Keratinocyte (primary cell): ENCODE measurements around the gene ANKRD34A. TPM values are rescaled to one million over a fixed set of nuclear protein-coding genes. Genes with fewer than 3 reads are reported as not detected.

Source experiments
- DNase-seq: peaks from one replicate; pipeline ENCODE4 v3.0.0-alpha.2; 2011; ENCODE audit warnings: low read depth, missing footprints, low spot score
- FAIRE-seq: peaks from 2 replicates; lab custom pipeline; 2011; peaks lifted over from hg19 to GRCh38; lab: Jason Lieb, UNC
- H2AFZ ChIP-seq: 2 replicates; pipeline ENCODE4 v1.6.0; 2012; ENCODE audit warnings: low read length, control low read depth, inconsistent platforms; ENCODE audit not compliant: control insufficient read depth
- H3K27ac ChIP-seq: 2 replicates; pipeline ENCODE4 v1.5.1; 2011; ENCODE audit warnings: low read length; ENCODE audit not compliant: control insufficient read depth, insufficient read depth
- H3K27me3 ChIP-seq: 3 replicates; pipeline ENCODE4 v1.6.0; 2011; ENCODE audit warnings: low read length; ENCODE audit not compliant: control insufficient read depth, insufficient read depth; ENCODE audit errors: extremely low read depth
- H3K36me3 ChIP-seq, 2 experiments: 2 replicates in 1 of 2; 3 replicates in 1 of 2; pipeline ENCODE4 v1.5.1; 2011; ENCODE audit warnings: low read length in 2 of 2, mild to moderate bottlenecking in 1 of 2; ENCODE audit not compliant: control insufficient read depth in 2 of 2, insufficient read depth in 2 of 2; ENCODE audit errors: extremely low read depth in 1 of 2
- H3K4me1 ChIP-seq: 3 replicates; pipeline ENCODE4 v1.5.1; 2011; ENCODE audit warnings: low read length; ENCODE audit not compliant: control insufficient read depth, insufficient read depth; ENCODE audit errors: extremely low read depth
- H3K4me2 ChIP-seq: 3 replicates; pipeline ENCODE4 v1.6.0; 2011; ENCODE audit warnings: low read depth, low read length; ENCODE audit not compliant: control insufficient read depth, insufficient read depth; ENCODE audit errors: extremely low read depth
- H3K4me3 ChIP-seq, 3 experiments: fragments of 200-600 bp in 1 of 3; sonication (generic) in 1 of 3; 2 replicates in 2 of 3; 3 replicates in 1 of 3; pipeline ENCODE4 v1.5.1; 2011 to 2016; ENCODE audit warnings: low read length in 3 of 3, mild to moderate bottlenecking in 3 of 3, control low read depth in 2 of 3, inconsistent platforms in 1 of 3, low read depth in 1 of 3, mixed read lengths in 1 of 3, mixed run types in 1 of 3, moderate library complexity in 1 of 3; ENCODE audit not compliant: control insufficient read depth in 2 of 3, insufficient read depth in 2 of 3; ENCODE audit errors: extremely low read depth in 1 of 3
- H3K79me2 ChIP-seq: 2 replicates; pipeline ENCODE4 v1.6.0; 2012; ENCODE audit warnings: low read length; ENCODE audit not compliant: control insufficient read depth, insufficient read depth
- H3K9ac ChIP-seq: 3 replicates; pipeline ENCODE4 v1.6.0; 2011; ENCODE audit warnings: low read length; ENCODE audit not compliant: control insufficient read depth, insufficient read depth; ENCODE audit errors: extremely low read depth
- H3K9me1 ChIP-seq: 3 replicates; pipeline ENCODE4 v1.6.0; 2011; ENCODE audit warnings: low read length; ENCODE audit not compliant: control insufficient read depth, insufficient read depth; ENCODE audit errors: extremely low read depth
- H3K9me3 ChIP-seq: 2 replicates; pipeline ENCODE4 v1.5.1; 2012; ENCODE audit warnings: low read depth, low read length; ENCODE audit not compliant: control insufficient read depth
- H4K20me1 ChIP-seq: 3 replicates; pipeline ENCODE4 v1.6.0; 2011; ENCODE audit warnings: low read length; ENCODE audit not compliant: control insufficient read depth, insufficient read depth; ENCODE audit errors: extremely low read depth
- CTCF ChIP-seq, 3 experiments: IDR thresholded peaks in 1 of 3; conservative IDR thresholded peaks in 1 of 3; optimal IDR thresholded peaks in 1 of 3; 2 replicates in 2 of 3; 3 replicates in 1 of 3; pipeline versions ENCODE3 to v1.5.1; 2011; ENCODE audit warnings: low read length in 3 of 3, mild to moderate bottlenecking in 3 of 3, moderate library complexity in 2 of 3, control low read depth in 1 of 3, inconsistent platforms in 1 of 3; ENCODE audit not compliant: insufficient read depth in 2 of 3; ENCODE audit errors: extremely low read depth in 1 of 3
- EZH2 ChIP-seq: IDR thresholded peaks from one replicate; pipeline ENCODE4 v1.6.1; 2012; ENCODE audit warnings: inconsistent platforms, mild to moderate bottlenecking, low read length, moderate library complexity
- dilution Hi-C: fragments of 300-500 bp; cut with MboI; formaldehyde crosslinking; loops from one replicate; pipeline ENCODE4 v1.7.0; 2020; ENCODE audit warnings: low sequenced_read_pairs; ENCODE audit not compliant: extremely low pct_ligation_motif_present
- polyA plus RNA-seq, 5 experiments: library from polyadenylated mRNA; depleted of rRNA in 3 of 5; stranded (reverse) in 3 of 5; stranded (forward) in 1 of 5; unstranded in 1 of 5; fragments of >200 nt; gene quantifications; 1 replicate in 1 of 5; 2 replicates in 3 of 5; 3 replicates in 1 of 5; pipeline versions ENCODE4 v1.2.1 to v1.2.3, GENCODE V29; 2011 to 2012; ENCODE audit warnings: missing spikeins in 2 of 5, low read depth in 1 of 5, low replicate concordance in 1 of 5

The ANKRD34A gene
- polyA plus RNA-seq, 1 donor (not counting 4 experiments of a cell fraction or from before 2014, with no cell fraction given): 0.83 TPM

DNA sequence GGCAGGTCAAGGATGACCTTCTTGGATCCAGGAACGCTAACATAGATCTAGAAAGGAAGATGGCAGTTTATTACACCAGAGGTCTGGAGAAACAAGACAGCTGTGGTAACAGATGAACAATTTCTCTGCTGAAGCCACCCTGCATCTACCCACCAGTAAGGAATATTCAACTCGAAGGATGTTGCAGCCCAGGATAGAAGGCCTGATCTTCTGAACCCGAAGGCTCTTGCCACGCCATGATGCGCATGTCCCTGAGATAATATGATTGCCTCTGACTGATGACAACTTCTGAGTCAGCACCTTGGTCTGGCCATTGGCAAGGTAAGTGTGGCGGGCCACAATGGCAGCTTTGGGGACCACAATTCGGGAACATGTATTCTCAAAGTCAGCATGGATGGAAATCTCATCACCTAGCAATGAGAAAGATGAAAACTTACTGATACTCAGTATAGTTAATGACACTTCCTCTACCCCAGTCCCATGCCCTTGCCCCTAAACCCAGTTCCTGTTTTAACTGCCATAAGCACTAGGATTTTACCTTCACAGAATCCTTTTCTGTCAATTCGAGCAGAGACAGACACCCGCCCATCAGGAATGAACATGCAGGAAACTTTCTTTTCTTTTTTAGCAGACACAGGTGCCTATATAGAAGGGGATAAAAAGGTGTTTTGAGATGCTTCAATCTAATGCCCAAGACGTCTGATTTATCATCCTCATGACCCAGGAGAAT is 30.2 kb upstream of the ANKRD34A start:
- no peak for TF ChIP-seq CTCF (optimal IDR thresholded peaks at IDR 0.05 in 1 of 3, IDR thresholded peaks at IDR 0.05 in 1 of 3, conservative IDR thresholded peaks at IDR 0.05 in 1 of 3; ENCODE audit: extremely low read depth in 1 of 3, insufficient read depth in 2 of 3, low read length in 3 of 3)
- TF ChIP-seq EZH2: no peak
- H3K4me1 ChIP-seq: peaks cover 43% of the 10 kb centered on the region
- peaks cover 8% of the 10 kb centered on the region for H3K79me2 ChIP-seq
- H3K36me3 ChIP-seq: peaks cover 13 to 18% of the 10 kb centered on the region in 2 experiments
- dilution Hi-C loops: no loop called here
- peak overlapping the region; percentile 57 to 96 (median 93) for H3K4me3 ChIP-seq
- H3K27ac ChIP-seq: no peak overlapping the region
- H3K9ac ChIP-seq: no peak overlapping the region
- no peaks in the 10 kb centered on the region for H3K27me3 ChIP-seq
- peak overlapping the region; percentile 97 for H3K4me2 ChIP-seq
- no peaks in the 10 kb centered on the region for H4K20me1 ChIP-seq
- no peak overlapping the region for H2AFZ ChIP-seq
- no peaks in the 10 kb centered on the region for H3K9me3 ChIP-seq
- FAIRE-seq: no peak
- H3K9me1 ChIP-seq: no peaks in the 10 kb centered on the region
- no peak for DNase-seq

GRCh38 chr1:145993618-145994390 is 29.4 kb upstream of the ANKRD34A start:
- no peak overlapping the region for H3K9ac ChIP-seq
- dilution Hi-C loops: no loop called here

More at GRCh38 chr1:145993618-145994390, 29.4 kb upstream of the ANKRD34A start:
- Histone ChIP-seq H3K27me3 (no peaks in the 10 kb centered on the region), H4K20me1 (no peaks in the 10 kb centered on the region), H3K4me3 (peak overlapping the region; percentile 57 to 96 (median 93)), H3K9me1 (no peaks in the 10 kb centered on the region), H3K4me2 (peak overlapping the region; percentile 97), H3K79me2 (peaks cover 8% of the 10 kb centered on the region), H2AFZ (no peak overlapping the region), H3K9me3 (no peaks in the 10 kb centered on the region), H3K27ac (no peak overlapping the region), H3K36me3 (peaks cover 13 to 18% of the 10 kb centered on the region in 2 experiments), H3K4me1 (peaks cover 38% of the 10 kb centered on the region)
- DNase-seq (no peak), FAIRE-seq (no peak)
- TF ChIP-seq CTCF (optimal IDR thresholded peaks at IDR 0.05 in 1 of 3, IDR thresholded peaks at IDR 0.05 in 1 of 3, conservative IDR thresholded peaks at IDR 0.05 in 1 of 3; ENCODE audit: extremely low read depth in 1 of 3, insufficient read depth in 2 of 3, low read length in 3 of 3): no peak
- no peak for TF ChIP-seq EZH2
